Mammary epithelial cell (primary cell): ENCODE results near the gene OGDH.

Source experiments
- EZH2 ChIP-seq: IDR thresholded peaks from 2 replicates; pipeline ENCODE4 v1.6.1; 2012; ENCODE audit warnings: low read length, inconsistent platforms, borderline replicate concordance
- TF ChIP-seq, protein P1 (sequence below), 2 donors: IDR thresholded peaks in 1 of 2; conservative IDR thresholded peaks in 1 of 2; 2 replicates each; pipeline ENCODE4 v1.5.1; 2011 to 2012; ENCODE audit warnings: inconsistent platforms in 2 of 2, low read length in 2 of 2, mild to moderate bottlenecking in 2 of 2, control low read depth in 1 of 2, low read depth in 1 of 2; ENCODE audit not compliant: insufficient read depth in 1 of 2; ENCODE audit errors: extremely low read depth in 1 of 2

GRCh38 chr7:44564606-44565005 is 41.8 kb upstream of the OGDH start:
- TF ChIP-seq EZH2, result no peak
- TF ChIP-seq, protein P1, sequence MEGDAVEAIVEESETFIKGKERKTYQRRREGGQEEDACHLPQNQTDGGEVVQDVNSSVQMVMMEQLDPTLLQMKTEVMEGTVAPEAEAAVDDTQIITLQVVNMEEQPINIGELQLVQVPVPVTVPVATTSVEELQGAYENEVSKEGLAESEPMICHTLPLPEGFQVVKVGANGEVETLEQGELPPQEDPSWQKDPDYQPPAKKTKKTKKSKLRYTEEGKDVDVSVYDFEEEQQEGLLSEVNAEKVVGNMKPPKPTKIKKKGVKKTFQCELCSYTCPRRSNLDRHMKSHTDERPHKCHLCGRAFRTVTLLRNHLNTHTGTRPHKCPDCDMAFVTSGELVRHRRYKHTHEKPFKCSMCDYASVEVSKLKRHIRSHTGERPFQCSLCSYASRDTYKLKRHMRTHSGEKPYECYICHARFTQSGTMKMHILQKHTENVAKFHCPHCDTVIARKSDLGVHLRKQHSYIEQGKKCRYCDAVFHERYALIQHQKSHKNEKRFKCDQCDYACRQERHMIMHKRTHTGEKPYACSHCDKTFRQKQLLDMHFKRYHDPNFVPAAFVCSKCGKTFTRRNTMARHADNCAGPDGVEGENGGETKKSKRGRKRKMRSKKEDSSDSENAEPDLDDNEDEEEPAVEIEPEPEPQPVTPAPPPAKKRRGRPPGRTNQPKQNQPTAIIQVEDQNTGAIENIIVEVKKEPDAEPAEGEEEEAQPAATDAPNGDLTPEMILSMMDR (conservative IDR thresholded peaks at IDR 0.05 in 1 of 2, IDR thresholded peaks at IDR 0.05 in 1 of 2; ENCODE audit: extremely low read depth in 1 of 2, insufficient read depth in 1 of 2, low read depth in 1 of 2, low read length in 2 of 2), result no peak
